Fibroblast of pulmonary artery (primary cell): ENCODE measurements around the gene ERC2.

ENCODE experiments used
- DNase-seq: peaks from one replicate; pipeline ENCODE4 v3.0.0-alpha.2; 2010; ENCODE audit warnings: low read depth
- H3K4me3 ChIP-seq: replicated peaks from 2 replicates; pipeline ENCODE4 v1.5.1; 2011; ENCODE audit warnings: low read depth, mild to moderate bottlenecking, control low read depth, low read length, moderate library complexity
- CTCF ChIP-seq: IDR thresholded peaks from 2 replicates; pipeline ENCODE4 v1.5.1; 2011; ENCODE audit warnings: mild to moderate bottlenecking, control low read depth, low read length, inconsistent platforms; ENCODE audit errors: missing control alignments

Gene ERC2

GRCh38 chr3:56173601-56174000, 294.7 kb downstream of the ERC2 start:
- H3K4me3 ChIP-seq = no peak overlapping the region
- no peak for TF ChIP-seq CTCF
- no peak for DNase-seq

- no peak for TF ChIP-seq CTCF
- no peak for DNase-seq
- H3K4me3 ChIP-seq = no peak overlapping the region
Measured at GRCh38 chr3:56164436-56164835, 303.8 kb downstream of the ERC2 start.

- DNase-seq = peak; percentile 8
- TF ChIP-seq CTCF = no peak
- H3K4me3 ChIP-seq = no peak overlapping the region
Measured at GRCh38 chr3:56157693-56158362, 310.4 kb downstream of the ERC2 start.

- no peak for TF ChIP-seq CTCF
- H3K4me3 ChIP-seq = no peak overlapping the region
- no peak for DNase-seq
Measured at GRCh38 chr3:56154297-56154696, 314.0 kb downstream of the ERC2 start.

- TF ChIP-seq CTCF = no peak
- no peak for DNase-seq
- no peak overlapping the region for H3K4me3 ChIP-seq
Measured at GRCh38 chr3:56147354-56147753, 320.9 kb downstream of the ERC2 start.

- no peak for TF ChIP-seq CTCF
- DNase-seq = peak; percentile 4
- H3K4me3 ChIP-seq = no peak overlapping the region
Measured at GRCh38 chr3:56145410-56145809, 322.9 kb downstream of the ERC2 start.

- no peak overlapping the region for H3K4me3 ChIP-seq
- no peak for TF ChIP-seq CTCF
- peak; percentile 69 for DNase-seq
Measured at GRCh38 chr3:56144805-56145204, 323.5 kb downstream of the ERC2 start.
